ENCODE data around the gene UBE2H.

The UBE2H gene

GRCh38 chr7:129784783-129785684 is 167.7 kb downstream of the UBE2H start:
- no peak for DNase-seq (ENCODE audit: low spot score)

GRCh38 chr7:129784437-129784782 is 168.3 kb downstream of the UBE2H start:
- DNase-seq (ENCODE audit: low spot score), result no peak

- DNase-seq (ENCODE audit: low spot score), result no peak
Observed at GRCh38 chr7:129783584-129783919, 169.2 kb downstream of the UBE2H start.

- no peak for DNase-seq (ENCODE audit: low spot score)
Observed at GRCh38 chr7:129782818-129783583, 169.8 kb downstream of the UBE2H start.

GRCh38 chr7:129781928-129782817 is 170.6 kb downstream of the UBE2H start:
- no peak for DNase-seq (ENCODE audit: low spot score)

- DNase-seq (ENCODE audit: low spot score), result no peak
Observed at GRCh38 chr7:129780974-129781927, 171.5 kb downstream of the UBE2H start.

Measured in COLO829 (cell line).